Nephron progenitor cell (in vitro differentiated cells): ENCODE data around the gene LRBA.

Source experiments
- DNase-seq: peaks from one replicate; pipeline ENCODE4 v3.0.0; 2021
- H3K27ac Mint-ChIP-seq: 2 replicates; pipeline ENCODE4 v1.8.0; 2021; ENCODE audit warnings: mild to moderate bottlenecking, moderate library complexity, mixed read lengths
- H3K27me3 Mint-ChIP-seq: 2 replicates; pipeline ENCODE4 v1.8.0; 2021; ENCODE audit warnings: mild to moderate bottlenecking, low read depth, mixed read lengths; ENCODE audit not compliant: poor library complexity
- H3K36me3 Mint-ChIP-seq: 2 replicates; pipeline ENCODE4 v1.8.0; 2021; ENCODE audit warnings: low read depth, mixed read lengths
- H3K4me1 Mint-ChIP-seq: 2 replicates; pipeline ENCODE4 v1.8.0; 2021; ENCODE audit warnings: mixed read lengths
- H3K4me3 Mint-ChIP-seq: 2 replicates; pipeline ENCODE4 v1.8.0; 2021; ENCODE audit warnings: mild to moderate bottlenecking, moderate library complexity, mixed read lengths
- H3K9me3 Mint-ChIP-seq: 2 replicates; pipeline ENCODE4 v1.8.0; 2021; ENCODE audit warnings: mild to moderate bottlenecking, moderate library complexity, mixed read lengths
- CTCF ChIP-seq: fragments of 200-600 bp; sonication (generic); IDR thresholded peaks from 2 replicates; pipeline ENCODE4 v1.5.0; 2021; ENCODE audit warnings: antibody characterized with exemption

LRBA gene

DNA sequence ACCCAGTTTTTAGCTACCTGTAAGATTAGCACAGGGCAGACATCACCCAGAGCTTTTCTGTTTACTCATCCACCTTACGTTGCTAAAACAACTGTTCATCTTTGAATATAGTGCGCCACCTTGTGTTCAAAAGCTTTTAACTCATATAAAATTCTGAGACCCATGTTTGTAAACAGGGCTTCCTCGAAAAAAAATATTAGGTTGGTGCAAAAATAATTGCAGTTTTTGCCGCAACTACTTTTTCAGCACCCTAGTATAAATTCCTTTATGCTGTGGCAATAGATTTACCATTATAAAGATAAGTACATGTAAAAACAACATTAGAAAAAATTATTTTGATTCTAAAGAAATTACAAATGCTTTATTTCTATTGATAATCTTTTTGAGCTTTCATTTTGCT, 147.9 kb downstream of the LRBA start:
- Mint-ChIP-seq H3K9me3 (no peaks in the 10 kb centered on the region), H3K27ac (no peak overlapping the region), H3K4me3 (no peak overlapping the region), H3K27me3 (no peaks in the 10 kb centered on the region), H3K36me3 (no peaks in the 10 kb centered on the region), H3K4me1 (no peaks in the 10 kb centered on the region)
- peak; percentile 33 for DNase-seq
- TF ChIP-seq CTCF: peak; percentile 58

GRCh38 chr4:150863456-150863855, 151.6 kb downstream of the LRBA start:
- no peaks in the 10 kb centered on the region for H3K36me3 Mint-ChIP-seq
- no peak for TF ChIP-seq CTCF
- H3K27ac Mint-ChIP-seq: no peak overlapping the region
- no peaks in the 10 kb centered on the region for H3K27me3 Mint-ChIP-seq
- peaks cover 6% of the 10 kb centered on the region for H3K4me1 Mint-ChIP-seq
- DNase-seq: no peak
- no peak overlapping the region for H3K4me3 Mint-ChIP-seq
- H3K9me3 Mint-ChIP-seq: no peaks in the 10 kb centered on the region

- H3K4me1 Mint-ChIP-seq: peaks cover 6% of the 10 kb centered on the region
Observed at GRCh38 chr4:150862829-150863228, 152.3 kb downstream of the LRBA start.

GRCh38 chr4:150859453-150859852, 155.6 kb downstream of the LRBA start:
- no peaks in the 10 kb centered on the region for H3K27me3 Mint-ChIP-seq
- peaks cover 6% of the 10 kb centered on the region for H3K4me1 Mint-ChIP-seq
- no peak overlapping the region for H3K4me3 Mint-ChIP-seq
- no peak overlapping the region for H3K27ac Mint-ChIP-seq
- H3K9me3 Mint-ChIP-seq: no peaks in the 10 kb centered on the region
- no peak for DNase-seq
- H3K36me3 Mint-ChIP-seq: no peaks in the 10 kb centered on the region
- no peak for TF ChIP-seq CTCF

More at GRCh38 chr4:150862829-150863228, 152.3 kb downstream of the LRBA start:
- no peak for DNase-seq
- no peaks in the 10 kb centered on the region for H3K9me3 Mint-ChIP-seq
- no peak for TF ChIP-seq CTCF
- H3K36me3 Mint-ChIP-seq: no peaks in the 10 kb centered on the region
- no peak overlapping the region for H3K4me3 Mint-ChIP-seq
- H3K27ac Mint-ChIP-seq: no peak overlapping the region
- H3K27me3 Mint-ChIP-seq: no peaks in the 10 kb centered on the region

GRCh38 chr4:150855981-150856510, 159.0 kb downstream of the LRBA start:
- Mint-ChIP-seq H3K9me3 (no peaks in the 10 kb centered on the region), H3K4me3 (no peak overlapping the region), H3K27ac (no peak overlapping the region), H3K4me1 (peaks cover 6% of the 10 kb centered on the region), H3K27me3 (no peaks in the 10 kb centered on the region), H3K36me3 (peaks cover 15% of the 10 kb centered on the region)
- TF ChIP-seq CTCF: no peak
- DNase-seq: no peak

DNA sequence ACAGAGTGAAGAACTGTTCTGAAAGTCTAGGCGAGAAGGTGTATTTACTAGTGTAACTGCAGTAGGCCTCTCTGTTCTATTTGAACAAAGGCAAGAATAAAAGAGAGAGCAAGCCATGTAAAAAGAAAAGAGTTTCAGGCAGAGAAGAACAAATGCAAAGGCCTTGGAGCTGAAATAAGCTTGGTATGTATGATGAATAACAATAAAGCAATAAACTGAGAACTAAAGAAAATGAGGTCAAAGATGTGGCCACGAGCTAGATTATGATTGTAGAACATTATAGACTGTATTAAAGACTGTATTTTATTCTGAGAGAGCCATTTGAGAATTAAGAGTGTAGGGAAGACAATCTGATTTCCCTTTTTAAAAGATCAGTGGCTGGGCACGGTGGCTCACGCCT, 160.5 kb downstream of the LRBA start:
- Mint-ChIP-seq H3K36me3 (peaks cover 29% of the 10 kb centered on the region), H3K9me3 (no peaks in the 10 kb centered on the region), H3K27me3 (no peaks in the 10 kb centered on the region), H3K4me1 (peaks cover 5% of the 10 kb centered on the region), H3K4me3 (no peak overlapping the region), H3K27ac (no peak overlapping the region)
- TF ChIP-seq CTCF: no peak
- DNase-seq: no peak
